Prostate gland (tissue), 2 donors: ENCODE measurements around the gene LDB3.

Experiments used
- CTCF ChIP-seq, 4 experiments: fragments of 200-600 bp in 2 of 4; fragments of 450-650 bp in 2 of 4; sonication (generic) in 2 of 4; IDR thresholded peaks; 1 replicate in 3 of 4; 2 replicates in 1 of 4; pipeline ENCODE4 v1.5.1; 2016 to 2019; ENCODE audit warnings: antibody characterized with exemption in 4 of 4, mild to moderate bottlenecking in 2 of 4, moderate library complexity in 2 of 4
- POLR2AphosphoS5 ChIP-seq: sonication (generic); formaldehyde crosslinking; IDR thresholded peaks from one replicate; pipeline ENCODE4 v1.6.1; 2017; ENCODE audit warnings: antibody characterized with exemption

GRCh38 chr10:86632009-86632800, 36.1 kb upstream of the LDB3 start:
- TF ChIP-seq POLR2AphosphoS5 (no peak), CTCF (IDR thresholded peaks at IDR 0.05) (peak in 1 of 4 experiments; percentile 25)
